Stomach (tissue), 4 donors: ENCODE data around the gene ZNF688.
"Not testable (repeated sequence)": the region's sequence is repeated elsewhere in the genome, so short reads cannot be mapped to it uniquely, and the experiment has no call there.

Experiments used
- CTCF ChIP-seq, 7 experiments: fragments of 450-650 bp in 4 of 7; fragments of 200-600 bp in 3 of 7; sonication (generic) in 3 of 7; IDR thresholded peaks; one replicate each; pipeline ENCODE4 v1.5.1; 2016 to 2019; ENCODE audit warnings: antibody characterized with exemption in 7 of 7, control low read depth in 2 of 7, mild to moderate bottlenecking in 1 of 7
- POLR2AphosphoS5 ChIP-seq, 3 donors: sonication (generic); formaldehyde crosslinking; IDR thresholded peaks; one replicate each; pipeline ENCODE4 v1.6.1; 2016; ENCODE audit warnings: antibody characterized with exemption in 3 of 3

GRCh38 chr16:30522702-30523463, 48.6 kb downstream of the ZNF688 start:
- not testable (repeated sequence) for TF ChIP-seq CTCF, POLR2AphosphoS5 (IDR thresholded peaks at IDR 0.05)
